ENCODE measurements around the gene SLC30A5.
A peak's percentile ranks its signal among the peaks of the same experiment; 100 is the strongest.

The SLC30A5 gene

DNA sequence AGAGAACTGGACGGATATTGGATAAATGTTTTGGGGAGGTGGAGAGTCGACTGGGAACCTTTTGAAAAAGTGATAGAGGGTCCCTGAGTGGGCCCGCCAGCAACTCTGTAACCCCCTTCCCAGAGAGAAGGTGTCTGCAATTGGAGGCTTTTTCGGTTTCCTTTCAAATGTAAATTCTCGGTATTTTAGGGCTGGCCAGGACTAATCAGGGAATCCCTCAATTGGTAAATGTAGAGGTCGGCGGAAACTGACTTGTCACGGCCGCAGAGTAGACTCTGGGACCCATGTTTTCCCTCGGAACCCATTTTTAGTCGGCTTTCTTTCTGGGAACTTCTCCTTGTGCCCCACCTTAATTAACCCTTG is 73.7 kb downstream of the SLC30A5 start:
- Mint-ChIP-seq H3K4me1 (peaks cover 8% of the 10 kb centered on the region), H3K27ac (peak overlapping the region; percentile 90), H3K9me3 (no peaks in the 10 kb centered on the region), H3K36me3 (no peaks in the 10 kb centered on the region), H3K27me3 (no peaks in the 10 kb centered on the region), H3K4me3 (peak overlapping the region; percentile 92)
- DNase-seq (ENCODE audit: low spot score in 2 of 2) (no peak), ATAC-seq (ENCODE audit: low read depth) (no peak)

DNA sequence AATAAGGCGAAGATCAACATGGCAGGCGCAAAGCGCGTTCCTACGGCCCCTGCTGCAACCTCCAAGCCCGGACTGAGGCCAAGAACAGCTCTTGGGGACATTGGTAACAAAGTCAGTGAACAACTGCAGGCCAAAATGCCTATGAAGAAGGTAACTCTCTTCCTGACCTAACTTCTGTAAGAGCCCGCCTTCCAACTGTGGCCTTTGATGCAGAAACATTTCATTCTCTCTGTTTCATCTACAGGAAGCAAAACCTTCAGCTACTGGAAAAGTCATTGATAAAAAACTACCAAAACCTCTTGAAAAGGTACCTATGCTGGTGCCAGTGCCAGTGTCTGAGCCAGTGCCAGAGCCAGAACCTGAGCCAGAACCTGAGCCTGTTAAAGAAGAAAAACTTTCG is 74.1 kb downstream of the SLC30A5 start:
- Mint-ChIP-seq H3K36me3 (no peaks in the 10 kb centered on the region), H3K9me3 (no peaks in the 10 kb centered on the region), H3K4me1 (peaks cover 8% of the 10 kb centered on the region), H3K4me3 (peak overlapping the region; percentile 92), H3K27me3 (no peaks in the 10 kb centered on the region), H3K27ac (no peak overlapping the region)
- DNase-seq (ENCODE audit: low spot score in 2 of 2) = no peak
- no peak for ATAC-seq (ENCODE audit: low read depth)

DNA sequence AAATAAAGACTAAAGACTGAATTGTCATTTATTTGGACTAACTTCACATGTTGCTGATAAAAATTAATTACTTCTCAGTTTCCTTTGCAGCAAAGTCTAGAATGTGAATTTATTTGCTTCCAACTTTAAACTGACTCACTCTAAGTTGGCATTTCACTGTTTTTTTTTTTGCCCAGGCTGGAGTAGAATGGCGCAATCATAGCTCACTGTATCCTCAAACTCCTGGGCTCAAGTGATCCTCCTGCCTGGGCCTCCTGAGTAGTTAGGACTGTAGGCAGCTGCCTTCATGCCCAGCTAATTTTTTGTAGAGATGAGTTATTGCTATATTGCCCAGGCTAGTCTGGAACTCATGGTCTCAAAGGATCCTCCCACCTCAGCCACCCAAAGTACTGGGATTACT is 76.7 kb downstream of the SLC30A5 start:
- Mint-ChIP-seq H3K27me3 (no peaks in the 10 kb centered on the region), H3K9me3 (no peaks in the 10 kb centered on the region), H3K27ac (no peak overlapping the region), H3K36me3 (peaks cover 15% of the 10 kb centered on the region), H3K4me1 (peaks cover 8% of the 10 kb centered on the region), H3K4me3 (no peak overlapping the region)
- ATAC-seq (ENCODE audit: low read depth) = no peak
- DNase-seq (ENCODE audit: low spot score in 2 of 2) = no peak

DNA sequence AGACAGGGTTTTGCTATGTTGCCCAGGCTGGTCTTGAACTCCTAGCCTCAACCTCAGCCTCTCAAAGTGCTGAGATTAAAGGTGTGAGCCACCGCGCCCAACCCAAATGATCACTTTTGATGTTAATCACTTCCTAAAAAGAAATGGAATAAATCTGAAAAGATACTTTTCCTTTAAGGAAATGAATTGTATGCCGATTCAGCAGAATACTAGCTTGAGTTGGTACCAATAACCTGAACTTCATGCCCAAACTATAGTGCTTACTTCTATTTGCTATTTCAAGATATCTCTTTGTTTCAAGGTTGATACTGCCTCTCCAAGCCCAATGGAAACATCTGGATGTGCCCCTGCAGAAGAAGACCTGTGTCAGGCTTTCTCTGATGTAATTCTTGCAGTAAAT is 77.2 kb downstream of the SLC30A5 start:
- no peak for ATAC-seq (ENCODE audit: low read depth)
- H3K4me1 Mint-ChIP-seq = peaks cover 6% of the 10 kb centered on the region

More for the DNA sequence above, 77.2 kb downstream of the SLC30A5 start:
- Mint-ChIP-seq H3K27ac (no peak overlapping the region), H3K27me3 (no peaks in the 10 kb centered on the region), H3K9me3 (no peaks in the 10 kb centered on the region), H3K36me3 (peaks cover 16% of the 10 kb centered on the region), H3K4me3 (no peak overlapping the region)
- no peak for DNase-seq (ENCODE audit: low spot score in 2 of 2)
